Dendritic cell treated with granulocyte-macrophage colony-stimulating factor and Interleukin-4, amounts not matched to agents 40 ng/mL and 50 ng/mL, for 4 days (primary cell): ENCODE measurements around the gene CACNA2D1.

Experiments used
- H3K27ac Mint-ChIP-seq: one replicate; pipeline ENCODE4 v1.8.0; 2022; ENCODE audit warnings: mild to moderate bottlenecking, mixed read lengths
- H3K27me3 Mint-ChIP-seq: one replicate; pipeline ENCODE4 v1.8.0; 2022; ENCODE audit warnings: mild to moderate bottlenecking, mixed read lengths
- H3K36me3 Mint-ChIP-seq: one replicate; pipeline ENCODE4 v1.8.0; 2022; ENCODE audit warnings: low read depth, mixed read lengths
- H3K4me1 Mint-ChIP-seq: one replicate; pipeline ENCODE4 v1.8.0; 2022; ENCODE audit warnings: low read depth, mixed read lengths
- H3K4me3 Mint-ChIP-seq: one replicate; pipeline ENCODE4 v1.8.0; 2022; ENCODE audit warnings: mild to moderate bottlenecking, moderate library complexity, mixed read lengths
- H3K9me3 Mint-ChIP-seq: one replicate; pipeline ENCODE4 v1.8.0; 2022; ENCODE audit warnings: mixed read lengths
- intact Hi-C: fragments of 100-400 bp; cut with micrococcal nuclease; formaldehyde crosslinking; loops from one replicate; pipeline ENCODE4 v1.15.0; 2022

The CACNA2D1 gene

GRCh38 chr7:81903115-81903514 is 540.5 kb downstream of the CACNA2D1 start:
- Mint-ChIP-seq H3K4me1 (peaks cover 26% of the 10 kb centered on the region), H3K9me3 (peaks cover 49% of the 10 kb centered on the region)

GRCh38 chr7:81902536-81902935 is 541.0 kb downstream of the CACNA2D1 start:
- Mint-ChIP-seq H3K4me3 (no peak overlapping the region), H3K4me1 (peaks cover 26% of the 10 kb centered on the region), H3K27me3 (no peaks in the 10 kb centered on the region), H3K27ac (no peak overlapping the region), H3K9me3 (peaks cover 48% of the 10 kb centered on the region), H3K36me3 (no peaks in the 10 kb centered on the region)
- intact Hi-C loops, result no loop called here

More at GRCh38 chr7:81903115-81903514, 540.5 kb downstream of the CACNA2D1 start:
- Mint-ChIP-seq H3K27ac (no peak overlapping the region), H3K36me3 (no peaks in the 10 kb centered on the region), H3K27me3 (no peaks in the 10 kb centered on the region), H3K4me3 (no peak overlapping the region)
- intact Hi-C loops, result no loop called here
